C4-2B (cell line): Measurements from ENCODE around the gene LIX1.

Experiments
- ZFX ChIP-seq: fragments of 450-650 bp; IDR thresholded peaks from 2 replicates; pipeline ENCODE4 v1.6.1; 2017
- TF ChIP-seq, protein P1 (sequence below): fragments of 450-650 bp; conservative IDR thresholded peaks from 2 replicates; pipeline ENCODE4 v1.5.1; 2017; ENCODE audit warnings: mild to moderate bottlenecking

DNA sequence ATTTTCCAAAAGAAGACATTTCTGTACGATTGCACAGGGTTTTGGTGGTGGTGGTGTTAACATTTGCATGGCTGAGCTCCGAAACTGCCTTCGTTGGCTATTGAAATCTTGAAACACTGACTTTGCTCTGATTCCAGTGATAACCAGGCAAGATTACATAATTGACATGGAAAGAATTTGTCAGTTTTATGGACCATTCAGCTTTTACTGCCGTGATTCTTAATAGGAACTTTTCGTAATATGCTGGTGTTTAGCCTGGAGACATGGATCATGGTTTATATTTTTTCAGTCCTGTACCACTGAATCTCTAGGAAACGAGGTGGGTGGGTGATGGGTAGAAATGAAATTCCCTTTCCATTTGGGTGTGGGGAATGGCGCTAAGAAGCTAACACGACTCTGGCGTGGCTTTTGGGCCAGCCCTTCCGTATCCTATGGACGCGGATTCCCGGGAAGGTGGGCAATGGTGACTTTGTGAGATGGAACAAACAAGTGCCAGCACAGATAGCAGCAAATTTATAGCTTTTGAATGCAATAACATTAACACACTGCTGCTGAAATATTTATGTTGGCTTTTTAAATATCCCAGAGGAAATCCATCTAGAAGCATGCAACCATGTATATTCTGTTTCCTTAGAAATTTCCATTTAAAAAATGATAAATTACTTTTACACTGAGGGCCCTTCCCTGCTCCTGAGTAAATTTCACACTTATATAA, 36.8 kb downstream of the LIX1 start:
- TF ChIP-seq, protein P1, sequence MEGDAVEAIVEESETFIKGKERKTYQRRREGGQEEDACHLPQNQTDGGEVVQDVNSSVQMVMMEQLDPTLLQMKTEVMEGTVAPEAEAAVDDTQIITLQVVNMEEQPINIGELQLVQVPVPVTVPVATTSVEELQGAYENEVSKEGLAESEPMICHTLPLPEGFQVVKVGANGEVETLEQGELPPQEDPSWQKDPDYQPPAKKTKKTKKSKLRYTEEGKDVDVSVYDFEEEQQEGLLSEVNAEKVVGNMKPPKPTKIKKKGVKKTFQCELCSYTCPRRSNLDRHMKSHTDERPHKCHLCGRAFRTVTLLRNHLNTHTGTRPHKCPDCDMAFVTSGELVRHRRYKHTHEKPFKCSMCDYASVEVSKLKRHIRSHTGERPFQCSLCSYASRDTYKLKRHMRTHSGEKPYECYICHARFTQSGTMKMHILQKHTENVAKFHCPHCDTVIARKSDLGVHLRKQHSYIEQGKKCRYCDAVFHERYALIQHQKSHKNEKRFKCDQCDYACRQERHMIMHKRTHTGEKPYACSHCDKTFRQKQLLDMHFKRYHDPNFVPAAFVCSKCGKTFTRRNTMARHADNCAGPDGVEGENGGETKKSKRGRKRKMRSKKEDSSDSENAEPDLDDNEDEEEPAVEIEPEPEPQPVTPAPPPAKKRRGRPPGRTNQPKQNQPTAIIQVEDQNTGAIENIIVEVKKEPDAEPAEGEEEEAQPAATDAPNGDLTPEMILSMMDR = no peak
- no peak for TF ChIP-seq ZFX
